OCI-LY3 (cell line): ENCODE measurements around the gene MBNL1.

Experiments used
- EZH2phosphoT487 ChIP-seq: fragments of 200-600 bp; shearing (Covaris generic); IDR thresholded peaks from 2 replicates; pipeline ENCODE4 v1.6.1; 2018; ENCODE audit warnings: antibody characterized with exemption, mixed run types, low read depth
- TF ChIP-seq, protein P1 (sequence below): fragments of 200-600, 300-600 bp; sonication (generic); IDR thresholded peaks from 2 replicates; pipeline ENCODE4 v1.5.1; 2014; ENCODE audit warnings: antibody characterized with exemption, low read length, low read depth

DNA sequence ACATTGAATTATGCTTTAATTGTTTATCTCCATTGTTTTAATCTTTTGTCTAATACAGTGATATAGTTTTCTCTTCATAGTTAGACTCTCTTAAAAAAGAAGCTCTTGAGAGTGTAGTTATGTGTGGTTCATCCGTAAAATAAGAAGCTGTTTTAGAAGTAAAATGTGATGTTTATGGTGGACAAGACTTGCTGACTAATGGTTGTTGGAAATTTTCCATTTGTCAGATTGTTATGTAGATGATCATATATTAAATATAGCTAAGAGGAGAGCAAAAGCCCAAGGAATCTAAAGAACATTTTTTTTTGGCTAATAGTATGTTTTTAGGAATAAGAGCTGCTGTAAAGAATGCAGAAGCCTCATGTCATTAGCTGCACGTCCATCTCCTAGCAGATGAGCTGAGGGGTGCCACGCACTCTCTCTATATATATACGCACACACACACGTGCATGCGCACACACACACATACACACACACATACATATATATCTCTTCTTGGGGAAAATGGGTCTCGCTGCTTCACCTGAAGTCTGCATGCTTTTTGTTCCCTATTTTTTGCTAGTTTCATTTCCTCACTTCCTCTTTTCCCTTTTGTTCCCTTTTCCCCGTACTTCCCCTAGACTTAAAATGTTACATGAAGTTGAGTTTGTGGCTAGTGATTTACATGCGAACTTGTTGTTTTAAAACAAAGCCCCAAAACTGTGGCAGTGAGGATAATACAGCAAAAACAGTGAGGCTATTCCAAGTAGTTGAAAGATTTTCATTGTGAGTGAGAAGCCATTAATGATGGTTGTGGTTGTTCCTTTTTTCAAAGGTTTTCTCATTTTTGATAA lies 107.8 kb downstream of the MBNL1 start:
- TF ChIP-seq, protein P1, sequence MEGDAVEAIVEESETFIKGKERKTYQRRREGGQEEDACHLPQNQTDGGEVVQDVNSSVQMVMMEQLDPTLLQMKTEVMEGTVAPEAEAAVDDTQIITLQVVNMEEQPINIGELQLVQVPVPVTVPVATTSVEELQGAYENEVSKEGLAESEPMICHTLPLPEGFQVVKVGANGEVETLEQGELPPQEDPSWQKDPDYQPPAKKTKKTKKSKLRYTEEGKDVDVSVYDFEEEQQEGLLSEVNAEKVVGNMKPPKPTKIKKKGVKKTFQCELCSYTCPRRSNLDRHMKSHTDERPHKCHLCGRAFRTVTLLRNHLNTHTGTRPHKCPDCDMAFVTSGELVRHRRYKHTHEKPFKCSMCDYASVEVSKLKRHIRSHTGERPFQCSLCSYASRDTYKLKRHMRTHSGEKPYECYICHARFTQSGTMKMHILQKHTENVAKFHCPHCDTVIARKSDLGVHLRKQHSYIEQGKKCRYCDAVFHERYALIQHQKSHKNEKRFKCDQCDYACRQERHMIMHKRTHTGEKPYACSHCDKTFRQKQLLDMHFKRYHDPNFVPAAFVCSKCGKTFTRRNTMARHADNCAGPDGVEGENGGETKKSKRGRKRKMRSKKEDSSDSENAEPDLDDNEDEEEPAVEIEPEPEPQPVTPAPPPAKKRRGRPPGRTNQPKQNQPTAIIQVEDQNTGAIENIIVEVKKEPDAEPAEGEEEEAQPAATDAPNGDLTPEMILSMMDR: no peak
- TF ChIP-seq EZH2phosphoT487: no peak
